ENCODE results near the gene GYPC. TPM values are rescaled to one million over a fixed set of nuclear protein-coding genes. Genes with fewer than 3 reads are reported as not detected.
A peak's percentile ranks its signal among the peaks of the same experiment; 100 is the strongest.
"Not testable (repeated sequence)": the region's sequence is repeated elsewhere in the genome, so short reads cannot be mapped to it uniquely, and the experiment has no call there.

The GYPC gene
- total RNA-seq = 10 to 100 TPM; 77.1 to 86.8 TPM
- long read RNA-seq, transcript GYPC-203 (3 exons, 932 nt) = minor isoform, 5 of 26 reads
- long read RNA-seq, transcript GYPC-201 (4 exons, 1,246 nt) = major isoform, 18 of 26 reads
- long read RNA-seq, partial matches to known transcripts = 0 of 26 reads
- long read RNA-seq, other reads (novel, unspliced or antisense) = 3 of 26 reads

- DNase-seq = peak; percentile 84
- peak; percentile 45 to 68 for ATAC-seq
- intact Hi-C loops (cut with DNase I) = loop anchor here in 1 of 2 donors (10.0 kb wide), 1 partner anchor 119 kb away; no protein-coding TSS in a partner anchor
These were observed at the start of gene GYPC for GRCh38 chr2:126655500-126656430. TSS of gene GYPC (plus strand) at chr2:126656158. CDS start at chr2:126656264, 106 bp downstream.

- intact Hi-C loops (cut with DNase I) = no loop called here
- no peak for ATAC-seq
- no peak for DNase-seq
These were observed 41.3 kb upstream of the GYPC start for GRCh38 chr2:126614524-126615227.

GRCh38 chr2:126616606-126617069 is 39.3 kb upstream of the GYPC start:
- ATAC-seq = no peak
- no peak for DNase-seq
- intact Hi-C loops (cut with DNase I) = no loop called here

GRCh38 chr2:126620302-126620701 is 35.7 kb upstream of the GYPC start:
- intact Hi-C loops (cut with DNase I) = no loop called here
- no peak for DNase-seq
- no peak for ATAC-seq

- intact Hi-C loops (cut with DNase I) = no loop called here
- DNase-seq (no peak), ATAC-seq (no peak)
These were observed 33.0 kb upstream of the GYPC start for GRCh38 chr2:126623000-126623399.

- ATAC-seq = peak; percentile 78 to 91
- intact Hi-C loops (cut with DNase I) = no loop called here
These were observed 28.3 kb upstream of the GYPC start for GRCh38 chr2:126627643-126628042.

GRCh38 chr2:126634273-126634861 is 21.6 kb upstream of the GYPC start:
- ATAC-seq = no peak
- intact Hi-C loops (cut with DNase I) = no loop called here

More at GRCh38 chr2:126627643-126628042, 28.3 kb upstream of the GYPC start:
- DNase-seq = no peak

GRCh38 chr2:126635281-126635680 is 20.7 kb upstream of the GYPC start:
- peak; percentile 65 to 97 for ATAC-seq
- intact Hi-C loops (cut with DNase I) = no loop called here
- DNase-seq = no peak

More at GRCh38 chr2:126634273-126634861, 21.6 kb upstream of the GYPC start:
- DNase-seq = no peak

GRCh38 chr2:126635736-126636135 is 20.2 kb upstream of the GYPC start:
- ATAC-seq = no peak

GRCh38 chr2:126637386-126637785 is 18.6 kb upstream of the GYPC start:
- DNase-seq (no peak), ATAC-seq (no peak)
- intact Hi-C loops (cut with DNase I) = no loop called here

More at GRCh38 chr2:126635736-126636135, 20.2 kb upstream of the GYPC start:
- no peak for DNase-seq
- intact Hi-C loops (cut with DNase I) = no loop called here

- DNase-seq (no peak), ATAC-seq (no peak)
- intact Hi-C loops (cut with DNase I) = no loop called here
These were observed 17.2 kb upstream of the GYPC start for GRCh38 chr2:126638746-126639145.

GRCh38 chr2:126639276-126639675 is 16.7 kb upstream of the GYPC start:
- no peak for ATAC-seq
- intact Hi-C loops (cut with DNase I) = no loop called here
- DNase-seq = no peak

- intact Hi-C loops (cut with DNase I); DNase-seq: not testable (repeated sequence)
These were observed 14.7 kb upstream of the GYPC start for GRCh38 chr2:126641294-126641693.

GRCh38 chr2:126642031-126642430 is 13.9 kb upstream of the GYPC start:
- intact Hi-C loops (cut with DNase I) = no loop called here
- no peak for DNase-seq
- ATAC-seq = no peak

More at GRCh38 chr2:126641294-126641693, 14.7 kb upstream of the GYPC start:
- ATAC-seq = not testable (repeated sequence)

- intact Hi-C loops (cut with DNase I) = no loop called here
- no peak for ATAC-seq
- no peak for DNase-seq
These were observed 12.5 kb upstream of the GYPC start for GRCh38 chr2:126643431-126643830.

- intact Hi-C loops (cut with DNase I) = no loop called here
- ATAC-seq = no peak
- no peak for DNase-seq
These were observed 12.0 kb upstream of the GYPC start for GRCh38 chr2:126643972-126644371.

GRCh38 chr2:126644630-126645191 is 11.2 kb upstream of the GYPC start:
- DNase-seq = no peak
- intact Hi-C loops (cut with DNase I) = no loop called here
- ATAC-seq = no peak

GRCh38 chr2:126645211-126645618 is 10.7 kb upstream of the GYPC start:
- no peak for ATAC-seq
- no peak for DNase-seq
- intact Hi-C loops (cut with DNase I) = no loop called here

- no peak for ATAC-seq
- intact Hi-C loops (cut with DNase I) = no loop called here
- DNase-seq = no peak
These were observed 9.9 kb upstream of the GYPC start for GRCh38 chr2:126646026-126646425.

All from left cardiac atrium (tissue), 4 donors.